Measurements from ENCODE around the gene NAALADL2. TPM values are rescaled to one million over a fixed set of nuclear protein-coding genes. Genes with fewer than 3 reads are reported as not detected.

The NAALADL2 gene
- total RNA-seq, 1 experiment from 2014 or later = 1.5 TPM

- no peak for DNase-seq (ENCODE audit: low spot score)
Observed at GRCh38 chr3:175308097-175308496, 449.0 kb downstream of the NAALADL2 start.

- DNase-seq (ENCODE audit: low spot score) = no peak
Observed at GRCh38 chr3:175310046-175310445, 450.9 kb downstream of the NAALADL2 start.

GRCh38 chr3:175311404-175311803, 452.3 kb downstream of the NAALADL2 start:
- no peak for DNase-seq (ENCODE audit: low spot score)

GRCh38 chr3:175311946-175312345, 452.8 kb downstream of the NAALADL2 start:
- no peak for DNase-seq (ENCODE audit: low spot score)

- DNase-seq (ENCODE audit: low spot score) = no peak
Observed at GRCh38 chr3:175312791-175313190, 453.7 kb downstream of the NAALADL2 start.

- no peak for DNase-seq (ENCODE audit: low spot score)
Observed at GRCh38 chr3:175316799-175317198, 457.7 kb downstream of the NAALADL2 start.

GRCh38 chr3:175325440-175325839, 466.3 kb downstream of the NAALADL2 start:
- no peak for DNase-seq (ENCODE audit: low spot score)

GRCh38 chr3:175326041-175326440, 466.9 kb downstream of the NAALADL2 start:
- no peak for DNase-seq (ENCODE audit: low spot score)

GRCh38 chr3:175329373-175329772, 470.2 kb downstream of the NAALADL2 start:
- DNase-seq (ENCODE audit: low spot score) = no peak

GRCh38 chr3:175335229-175335628, 476.1 kb downstream of the NAALADL2 start:
- no peak for DNase-seq (ENCODE audit: low spot score)

- DNase-seq (ENCODE audit: low spot score) = no peak
Observed at GRCh38 chr3:175336406-175337133, 477.4 kb downstream of the NAALADL2 start.

GRCh38 chr3:175337631-175338030, 478.5 kb downstream of the NAALADL2 start:
- no peak for DNase-seq (ENCODE audit: low spot score)

- peak; percentile 86 for DNase-seq (ENCODE audit: low spot score)
Observed at GRCh38 chr3:175338775-175339535, 479.8 kb downstream of the NAALADL2 start.

GRCh38 chr3:175340338-175341015, 481.3 kb downstream of the NAALADL2 start:
- DNase-seq (ENCODE audit: low spot score) = no peak

- peak; percentile 64 for DNase-seq (ENCODE audit: low spot score)
Observed at GRCh38 chr3:175342196-175342595, 483.1 kb downstream of the NAALADL2 start.

- DNase-seq (ENCODE audit: low spot score) = no peak
Observed at GRCh38 chr3:175343946-175344345, 484.8 kb downstream of the NAALADL2 start.

GRCh38 chr3:175346573-175347356, 487.6 kb downstream of the NAALADL2 start:
- peak; percentile 92 for DNase-seq (ENCODE audit: low spot score)

GRCh38 chr3:175349168-175349567, 490.0 kb downstream of the NAALADL2 start:
- DNase-seq (ENCODE audit: low spot score) = no peak

GRCh38 chr3:175355801-175356335, 496.7 kb downstream of the NAALADL2 start:
- DNase-seq (ENCODE audit: low spot score) = no peak

- DNase-seq (ENCODE audit: low spot score) = no peak
Observed at GRCh38 chr3:175356899-175357324, 497.8 kb downstream of the NAALADL2 start.

- no peak for DNase-seq (ENCODE audit: low spot score)
Observed at GRCh38 chr3:175357758-175358157, 498.6 kb downstream of the NAALADL2 start.
